KBM-7 (cell line): ENCODE results near the gene WNK1.
"Not testable (repeated sequence)": the region's sequence is repeated elsewhere in the genome, so short reads cannot be mapped to it uniquely, and the experiment has no call there.

Experiments
- DNase-seq: peaks from one replicate; pipeline ENCODE4 v3.0.0-alpha.2; 2015
- in situ Hi-C: fragments of 300-500 bp; cut with MboI; formaldehyde crosslinking; loops from 2 replicates; pipeline ENCODE4 v1.14.3; 2020; ENCODE audit warnings: low sequenced_read_pairs, low pct_unique_long_range_greater_than_20kb, mixed read lengths

Gene WNK1

DNA sequence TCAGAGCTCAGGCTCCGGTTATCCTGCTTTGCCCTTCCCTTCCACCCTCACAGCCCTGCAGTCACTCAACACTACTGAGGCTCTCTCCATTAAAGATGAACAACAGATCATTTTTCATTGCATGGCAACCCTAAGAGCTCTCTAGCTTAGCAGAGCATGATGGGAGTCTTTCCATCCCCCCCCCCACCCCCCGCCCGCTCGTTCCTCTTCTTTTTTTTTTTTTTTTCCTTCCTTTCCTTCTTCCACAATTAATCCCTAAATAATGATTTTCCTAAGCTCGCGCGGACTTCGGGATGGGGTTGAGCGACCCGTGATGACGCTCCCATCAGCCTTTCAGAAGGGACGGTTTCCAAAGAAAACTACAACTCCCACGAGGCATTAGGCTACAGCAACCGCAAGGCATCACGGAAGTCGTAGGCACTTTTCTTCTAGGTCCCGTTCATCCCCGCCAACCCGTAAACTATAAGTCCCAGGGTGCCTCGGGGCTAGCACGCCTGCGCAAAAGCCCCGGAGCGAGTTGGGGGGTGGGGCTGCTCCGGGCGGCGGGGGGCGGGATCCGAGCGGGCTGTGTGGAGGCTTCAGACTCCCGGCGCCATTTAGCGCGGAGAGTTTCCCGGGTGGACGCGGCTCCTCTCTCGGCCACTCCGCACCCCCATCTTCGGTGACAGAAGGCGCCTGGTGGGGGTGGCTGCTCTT lies at the start of gene WNK1:
Gene WNK1, plus strand, starts transcription at position 581 of the 696 bp plus-strand sequence. CDS start 987 bp downstream, outside the sequence.
- in situ Hi-C loops: no loop called here
- peak; percentile 95 for DNase-seq

DNA sequence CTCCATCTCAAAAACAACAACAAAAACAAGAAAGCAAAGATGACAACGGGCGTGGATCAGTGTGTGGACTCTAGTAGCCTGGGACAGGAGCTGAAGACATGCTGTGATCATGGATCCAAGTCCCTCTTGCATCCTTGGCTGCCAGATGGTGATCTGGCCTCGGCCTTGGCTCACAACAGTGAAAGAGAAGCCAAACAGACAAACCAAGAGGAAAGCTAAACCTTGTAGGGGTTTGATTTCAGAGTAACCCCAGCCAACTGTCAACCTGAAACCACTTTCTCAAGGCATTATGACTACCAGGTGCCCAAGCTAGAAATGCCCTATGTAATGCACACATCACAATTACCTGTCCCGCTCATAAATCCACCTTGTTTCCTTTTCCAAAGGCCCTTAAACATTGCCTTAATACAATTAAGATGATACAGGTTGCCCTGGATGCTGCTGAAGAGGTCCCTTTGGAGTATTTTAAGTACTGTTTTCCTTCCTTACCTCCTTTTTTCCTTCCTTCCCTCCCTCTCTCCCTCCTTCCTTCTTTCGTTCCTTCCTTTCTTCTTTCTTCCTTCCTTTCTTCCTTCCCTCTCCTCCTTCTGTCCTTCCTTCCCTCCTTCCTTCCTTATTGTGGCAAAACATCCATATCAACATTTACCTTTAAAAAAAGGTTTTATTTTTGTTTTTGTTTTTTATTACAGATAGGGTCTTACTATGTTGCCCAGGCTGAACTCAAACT lies 47.7 kb upstream of the WNK1 start:
- in situ Hi-C loops: no loop called here
- no peak for DNase-seq

DNA sequence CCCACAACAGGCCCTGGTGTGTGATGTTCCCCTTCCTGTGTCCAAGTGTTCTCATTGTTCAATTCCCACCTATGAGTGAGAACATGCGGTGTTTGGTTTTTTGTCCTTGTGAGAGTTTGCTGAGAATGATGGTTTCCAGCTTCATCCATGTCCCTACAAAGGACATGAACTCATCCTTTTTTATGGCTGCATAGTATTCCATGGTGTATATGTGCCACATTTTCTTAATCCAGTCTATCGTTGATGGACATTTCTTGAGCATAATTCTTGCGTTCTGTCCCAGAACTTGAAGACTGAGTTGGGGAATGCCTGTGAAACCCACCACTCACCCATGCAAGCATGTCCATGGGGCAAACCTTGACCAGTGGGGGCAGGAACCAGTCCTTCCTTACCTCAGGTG lies 44.3 kb upstream of the WNK1 start:
- DNase-seq, in situ Hi-C loops: not testable (repeated sequence)

DNA sequence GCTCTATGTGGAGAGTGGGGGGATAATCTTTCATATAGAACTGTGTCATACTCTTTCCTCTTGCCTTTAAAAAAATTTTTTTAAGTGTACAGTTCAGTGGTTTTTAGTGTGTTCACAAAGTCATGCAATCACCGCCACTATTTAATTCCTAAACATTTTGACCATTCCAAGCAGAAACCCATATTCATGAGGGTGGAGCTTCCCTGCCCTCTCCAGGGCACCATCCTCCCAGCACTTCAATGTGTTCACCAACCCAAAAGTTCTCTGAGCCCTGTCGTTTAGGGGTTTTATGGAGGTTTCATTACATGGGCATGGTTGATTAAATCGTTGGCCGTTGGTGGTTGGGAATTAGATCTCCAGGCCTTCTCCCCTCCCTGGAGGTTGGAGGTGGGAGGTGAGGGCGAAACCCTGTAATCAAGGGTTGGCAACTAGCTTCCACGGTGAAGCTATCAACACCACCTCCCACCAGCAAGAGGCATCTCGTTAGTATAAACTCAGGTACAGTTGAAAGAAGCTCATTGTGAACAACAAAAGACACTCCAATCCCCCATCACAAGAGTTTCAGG lies 42.8 kb upstream of the WNK1 start:
- no peak for DNase-seq
- in situ Hi-C loops: no loop called here

DNA sequence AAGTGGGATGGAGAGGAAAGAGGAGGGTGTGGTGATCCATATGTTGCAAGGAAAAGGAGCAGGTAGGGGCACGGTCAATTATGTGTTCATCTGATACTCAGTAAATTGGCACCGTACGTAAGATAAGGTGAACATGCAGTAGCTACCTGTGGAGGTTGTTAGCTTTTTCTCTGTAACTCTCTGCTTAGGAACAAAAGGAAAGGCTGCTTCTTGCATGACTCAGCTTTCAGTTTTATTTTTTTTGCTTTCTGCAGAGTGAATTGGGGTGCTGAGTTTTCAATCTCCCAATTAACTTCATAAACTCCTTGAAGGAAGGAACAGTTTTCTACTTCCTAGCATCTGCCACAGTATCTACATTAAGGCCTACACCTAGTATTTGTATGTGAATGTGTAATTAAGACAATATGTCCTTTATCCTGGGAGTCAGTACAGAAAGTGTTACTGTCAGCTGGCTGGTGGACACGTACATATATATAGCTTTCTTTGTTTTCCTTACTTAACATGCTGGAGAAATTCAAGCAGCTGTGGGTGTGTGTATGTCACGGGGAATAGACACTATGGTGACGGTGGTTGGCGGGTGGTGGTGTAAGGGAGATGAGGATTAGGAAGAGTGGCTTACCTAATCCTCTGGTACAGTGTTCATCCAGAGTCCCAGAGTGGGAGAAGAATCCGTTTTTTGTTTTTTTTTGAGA lies 40.1 kb upstream of the WNK1 start:
- in situ Hi-C loops: no loop called here
- DNase-seq: no peak

DNA sequence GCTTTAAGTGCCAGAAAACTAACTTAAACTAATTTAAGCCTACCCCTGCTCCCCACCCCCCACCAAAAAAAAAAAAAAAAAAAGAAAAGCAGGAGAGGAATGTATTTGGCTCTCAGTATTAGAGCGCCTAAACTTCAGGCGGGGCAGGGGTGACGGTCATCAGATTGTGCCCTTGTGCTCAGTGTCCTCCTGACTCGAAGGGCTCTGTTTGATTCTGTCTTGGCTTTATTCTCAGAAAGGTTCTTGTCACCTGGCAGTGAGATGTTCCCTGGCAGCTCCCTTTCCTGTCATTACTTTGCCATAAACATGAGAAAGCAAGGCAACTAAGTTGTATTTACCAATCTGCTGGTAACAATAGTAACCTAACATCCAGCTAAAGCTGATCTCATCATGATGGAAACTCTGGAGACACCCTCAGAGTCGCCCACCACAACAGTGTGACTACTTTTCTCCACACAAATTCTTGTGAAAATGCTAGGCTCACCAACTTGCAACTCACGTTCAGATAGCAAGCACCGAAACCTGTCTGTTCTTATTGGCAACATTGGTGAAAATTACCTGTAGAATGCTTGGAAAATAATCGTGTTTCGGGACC lies 39.0 kb upstream of the WNK1 start:
- DNase-seq: no peak
- in situ Hi-C loops: no loop called here

DNA sequence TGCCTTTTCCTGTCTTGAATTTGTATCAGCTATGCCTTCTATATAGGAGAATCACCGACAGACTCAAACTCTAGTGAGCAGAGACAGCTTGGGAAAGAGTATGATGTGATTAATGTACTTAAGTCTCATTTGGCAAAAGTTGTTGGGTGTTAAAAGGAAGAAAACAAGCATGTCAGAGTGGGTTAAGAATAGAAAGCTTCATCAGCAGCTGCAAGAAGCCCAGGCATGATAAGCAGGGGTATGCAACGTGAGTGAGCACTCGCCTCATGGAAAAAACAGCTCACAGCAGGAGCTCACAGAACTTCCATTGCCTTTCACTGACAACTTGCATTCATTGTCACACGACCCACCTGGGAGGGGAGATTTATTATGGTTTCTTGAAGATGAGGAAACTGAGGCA lies 35.9 kb upstream of the WNK1 start:
- in situ Hi-C loops: no loop called here

DNA sequence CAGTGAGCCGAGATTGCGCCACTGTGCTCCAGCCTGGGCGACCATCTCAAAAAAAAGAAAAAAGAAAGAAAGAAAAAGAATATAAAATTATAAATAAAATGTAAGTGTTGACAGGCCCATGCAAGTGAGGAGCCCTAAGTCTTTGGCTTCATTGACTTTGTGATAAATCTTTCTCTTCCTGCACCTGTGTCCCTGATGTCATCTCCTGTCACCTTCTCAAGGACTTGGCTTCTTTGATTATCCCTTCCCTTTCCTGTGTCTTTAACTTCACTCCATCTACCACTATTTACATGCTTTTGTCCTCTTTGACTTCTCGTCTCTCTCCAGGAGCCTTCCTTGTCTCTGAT lies 33.6 kb upstream of the WNK1 start:
- no peak for DNase-seq
- in situ Hi-C loops: no loop called here

More for the DNA sequence above, 35.9 kb upstream of the WNK1 start:
- peak; percentile 15 for DNase-seq

DNA sequence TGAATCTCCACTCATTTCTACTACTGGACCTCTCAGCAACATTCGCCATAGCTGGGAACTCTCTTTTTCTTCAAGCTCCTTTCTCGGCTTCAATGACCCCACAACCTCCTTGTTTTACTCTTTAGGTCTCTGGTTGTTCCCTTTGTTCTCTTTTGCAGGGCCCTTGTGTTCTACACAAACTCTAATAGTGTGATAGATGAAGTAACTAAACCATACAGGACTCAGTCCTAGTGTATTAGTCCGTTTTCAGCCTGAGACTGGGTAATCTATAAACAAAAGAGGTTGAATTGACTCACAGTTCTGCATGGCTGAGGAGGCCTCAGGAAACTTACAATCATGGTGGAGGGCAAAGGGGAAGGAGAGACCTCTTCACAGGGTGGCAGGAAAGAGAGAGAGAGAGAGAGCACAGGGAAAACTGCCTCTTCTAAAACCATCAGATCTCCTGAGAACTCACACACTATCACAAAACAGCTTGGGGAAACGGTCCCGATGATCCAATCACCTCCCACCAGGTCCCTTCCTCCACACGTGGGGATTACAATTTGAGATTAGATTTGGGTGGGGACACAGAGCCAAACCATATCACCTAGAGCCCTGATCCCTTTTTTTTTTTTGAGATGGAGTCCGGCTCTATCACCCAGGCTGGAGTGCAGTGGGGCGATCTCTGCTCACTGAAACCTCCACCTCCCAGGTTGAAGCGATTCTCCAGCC lies 32.0 kb upstream of the WNK1 start:
- in situ Hi-C loops: no loop called here
- DNase-seq: no peak

DNA sequence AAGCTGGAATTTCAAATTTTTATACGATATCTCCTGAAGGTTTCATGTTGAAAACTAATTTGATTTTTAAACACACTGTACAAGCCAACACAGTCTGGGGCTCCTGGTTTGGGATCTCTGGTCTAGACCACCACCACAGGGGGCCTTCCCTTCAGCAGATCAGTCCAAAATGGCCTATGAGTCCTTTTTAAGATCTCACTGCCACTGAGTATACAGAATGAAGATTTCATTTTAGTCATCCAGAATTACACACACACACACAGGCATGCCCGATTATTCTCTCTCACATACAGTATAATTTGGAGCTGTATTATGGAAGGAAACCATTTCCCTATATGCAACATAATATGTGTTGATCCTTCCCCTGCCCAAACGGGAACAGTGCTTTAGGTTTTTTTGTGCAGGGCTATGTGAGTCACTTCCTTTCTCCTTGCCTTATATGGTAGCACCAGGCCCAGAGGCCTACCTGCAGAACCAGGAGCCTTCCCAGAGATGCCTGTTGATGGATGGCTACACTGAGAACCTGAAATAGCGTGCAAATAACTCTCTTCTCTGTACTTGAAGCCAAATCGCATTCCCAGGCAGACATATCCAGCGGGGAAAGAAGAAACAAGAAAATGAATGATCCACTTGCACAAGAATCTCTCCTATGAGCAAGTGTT lies 28.1 kb upstream of the WNK1 start:
- peak; percentile 60 for DNase-seq
- in situ Hi-C loops: no loop called here

DNA sequence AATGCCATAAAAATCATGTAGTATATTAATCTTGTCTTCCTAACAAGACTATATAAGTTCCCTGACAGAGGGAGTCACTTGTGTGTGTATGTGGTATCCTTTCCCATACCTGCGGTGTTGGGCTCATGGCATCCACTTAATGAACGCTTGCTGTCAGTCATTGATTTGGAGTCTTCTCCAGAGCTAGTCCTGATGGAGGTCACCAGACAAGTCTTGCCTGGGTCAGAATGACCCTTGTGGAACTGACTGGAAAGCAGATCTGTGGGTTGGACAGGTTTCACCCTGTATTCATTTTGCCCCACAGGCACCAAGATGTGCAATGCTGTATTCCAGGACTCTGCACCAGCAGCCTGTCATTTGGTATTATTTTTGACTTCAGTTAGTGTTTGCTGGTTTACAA lies 27.3 kb upstream of the WNK1 start:
- in situ Hi-C loops: no loop called here
- no peak for DNase-seq

DNA sequence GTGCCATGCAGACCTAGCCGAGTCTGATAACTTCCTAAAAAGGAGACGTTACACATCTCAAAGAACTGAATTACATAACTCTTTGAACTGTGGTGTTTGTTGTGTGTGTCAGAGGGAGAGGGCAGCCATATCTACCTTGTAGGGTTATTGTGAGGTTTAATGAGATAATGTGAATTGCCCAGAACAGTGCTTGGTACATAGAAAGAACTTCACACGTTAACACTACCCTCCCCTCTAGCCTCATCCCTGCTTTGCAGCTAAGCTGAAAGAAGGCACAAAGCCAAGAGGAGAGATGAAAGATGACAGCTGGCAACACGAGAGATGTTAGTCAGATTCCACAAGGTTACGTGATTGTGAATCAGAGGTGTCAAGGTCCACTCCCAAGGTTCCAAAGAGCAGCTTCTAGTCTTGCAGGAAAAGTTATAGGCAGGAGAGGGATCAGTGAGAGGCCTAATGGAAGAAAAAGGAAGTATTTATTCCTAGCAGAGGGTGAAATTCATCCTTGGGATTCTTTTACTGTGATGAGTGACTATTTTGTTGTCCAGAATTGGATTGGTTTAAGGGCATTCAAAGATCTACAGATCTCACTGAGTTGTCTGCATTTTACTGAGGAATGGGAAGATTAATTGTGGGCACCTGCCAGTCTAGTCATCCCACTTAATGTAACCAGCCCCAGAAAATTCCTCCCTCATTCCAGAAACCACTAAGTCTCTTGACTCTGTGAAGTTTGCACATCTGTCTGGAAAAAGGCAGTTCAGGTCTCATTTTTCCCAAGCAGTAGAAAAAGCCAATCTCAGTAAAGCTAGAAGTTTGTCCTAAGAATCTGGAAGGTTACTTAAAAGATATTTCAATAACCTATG lies 25.9 kb upstream of the WNK1 start:
- DNase-seq: no peak
- in situ Hi-C loops: no loop called here

DNA sequence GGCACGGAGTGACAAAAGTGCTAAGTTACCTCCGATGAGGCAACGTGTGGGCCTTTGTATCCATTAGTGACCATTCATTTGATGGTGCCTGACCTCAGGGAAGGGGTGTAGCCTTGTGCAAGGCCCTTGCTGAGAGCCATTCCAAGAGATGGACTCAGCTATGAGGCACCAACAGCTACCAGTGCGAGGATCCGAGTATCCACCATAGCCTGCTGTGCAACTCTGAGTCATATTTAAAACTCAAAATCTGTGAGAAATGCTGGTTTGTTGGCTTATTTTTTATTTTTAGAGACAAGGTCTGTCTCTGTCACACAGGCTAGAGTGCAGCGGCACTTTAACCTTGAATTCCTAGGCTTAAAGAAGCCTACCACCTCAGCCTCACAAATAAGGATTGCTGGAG lies 25.1 kb upstream of the WNK1 start:
- in situ Hi-C loops: no loop called here
- no peak for DNase-seq

DNA sequence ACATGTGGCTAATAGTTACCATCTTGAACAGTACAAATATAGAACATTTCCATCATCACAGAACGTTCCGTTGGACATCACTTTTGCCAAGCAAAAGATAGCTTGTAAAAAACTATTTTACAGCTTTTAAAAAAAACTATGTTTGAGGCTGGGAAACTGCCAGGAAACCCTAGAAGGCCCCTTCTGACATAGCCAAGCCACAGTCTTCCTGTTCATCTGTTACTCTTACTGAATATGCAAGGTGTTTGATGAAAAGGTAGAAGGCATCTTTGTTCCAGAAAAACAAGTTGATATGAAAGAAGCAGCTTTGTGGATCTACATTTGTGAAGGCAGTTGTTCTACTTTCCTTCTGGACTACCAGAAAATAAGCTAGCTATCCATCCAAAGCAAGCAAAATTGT lies 23.6 kb upstream of the WNK1 start:
- DNase-seq: peak; percentile 40
- in situ Hi-C loops: no loop called here

DNA sequence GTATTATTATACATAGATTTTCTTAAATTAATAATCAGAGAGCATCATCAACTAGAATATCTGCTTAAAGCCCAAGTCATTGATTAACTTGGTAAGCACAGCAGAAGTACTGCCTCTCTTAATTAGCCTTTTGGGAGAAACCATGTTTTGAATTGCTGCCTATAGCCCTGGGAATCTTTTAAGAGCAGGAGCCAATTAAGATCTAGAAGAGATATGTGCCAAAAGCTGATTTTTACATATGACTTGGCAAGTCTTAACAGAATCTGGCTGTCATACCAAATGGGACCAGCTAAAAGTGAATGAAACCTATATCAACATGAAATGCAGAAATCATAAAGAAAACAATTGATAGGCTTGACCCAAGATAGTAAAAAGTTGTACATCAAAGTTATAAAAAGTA lies 23.2 kb upstream of the WNK1 start:
- DNase-seq: no peak
- in situ Hi-C loops: no loop called here

DNA sequence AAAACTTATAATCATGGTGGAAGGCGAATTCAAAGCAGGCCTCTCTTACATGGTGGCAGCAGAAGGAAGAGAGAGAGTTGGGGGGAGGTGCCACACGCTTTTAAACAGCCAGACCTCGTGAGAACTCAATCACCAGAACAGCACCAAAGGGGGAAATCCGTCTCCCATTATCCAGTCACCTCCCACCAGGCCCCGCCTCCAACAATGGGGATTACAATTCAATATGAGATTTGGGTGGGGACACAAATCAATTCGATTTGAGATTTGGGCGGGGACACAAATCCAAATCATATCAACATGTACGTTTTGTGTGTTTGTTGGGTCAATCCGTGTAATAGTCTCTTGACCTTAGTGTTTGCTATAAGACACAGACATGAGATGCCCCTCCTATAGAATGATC lies 21.8 kb upstream of the WNK1 start:
- in situ Hi-C loops: no loop called here
- no peak for DNase-seq

DNA sequence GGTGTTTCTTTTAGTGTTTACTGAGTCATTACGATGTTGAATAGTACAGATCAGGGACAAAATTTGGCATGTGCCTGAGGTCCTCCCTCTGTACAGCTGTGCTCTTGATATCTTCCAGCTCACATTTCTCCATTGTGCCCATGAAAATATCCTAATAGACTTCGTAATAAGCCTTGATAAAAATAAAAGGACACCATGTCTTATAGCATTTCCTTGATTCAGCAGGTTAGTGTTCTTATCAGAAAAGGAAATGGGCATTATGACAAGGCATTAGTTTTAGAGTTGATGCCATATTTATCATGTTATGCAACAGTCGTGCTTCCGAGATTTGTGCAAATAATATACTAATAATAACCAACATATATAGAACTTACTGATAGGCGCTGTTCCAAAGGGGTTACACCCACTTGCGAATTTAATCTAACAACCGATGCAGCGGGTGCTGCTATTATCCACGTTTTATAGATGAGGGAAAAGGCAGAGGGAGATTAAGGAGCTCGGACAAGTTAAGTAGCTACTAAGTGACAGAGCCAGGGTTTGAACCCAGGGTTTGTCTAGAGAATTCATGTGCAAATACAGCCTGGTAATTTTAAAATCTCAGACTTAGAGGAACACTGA lies 15.1 kb upstream of the WNK1 start:
- DNase-seq: no peak
- in situ Hi-C loops: no loop called here
